ENCODE measurements around the gene SLC24A3.
"Not testable (repeated sequence)": the region's sequence is repeated elsewhere in the genome, so short reads cannot be mapped to it uniquely, and the experiment has no call there.

The SLC24A3 gene

DNA sequence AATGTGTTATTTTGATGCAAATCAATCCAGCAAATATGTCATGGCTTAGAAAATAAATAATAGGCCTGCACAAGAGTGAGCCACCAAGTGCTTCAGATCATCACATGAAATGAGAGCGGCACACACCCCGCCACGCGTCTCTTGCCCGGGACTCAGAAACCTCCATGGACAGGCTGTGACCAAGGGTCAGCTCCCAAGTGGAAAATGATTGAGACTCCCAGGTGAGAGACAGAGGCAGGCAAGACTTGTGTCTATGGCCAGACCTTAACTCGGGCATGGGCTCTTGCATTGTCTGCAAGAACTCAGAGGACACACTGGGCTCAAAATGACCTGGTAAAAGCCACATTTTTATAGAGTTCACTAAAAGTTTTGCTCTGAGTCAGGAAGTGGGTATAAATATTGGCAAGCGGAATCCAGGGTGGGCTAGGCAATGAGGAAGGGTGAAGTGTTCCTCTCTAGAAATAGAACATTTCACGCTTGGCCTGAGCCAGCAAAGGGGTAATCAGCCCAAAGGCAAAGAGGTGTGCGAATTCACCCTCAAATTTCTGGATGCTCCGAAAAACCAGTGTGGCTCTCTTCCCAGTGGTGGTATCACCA is 514.9 kb downstream of the SLC24A3 start:
- no peak for DNase-seq

DNA sequence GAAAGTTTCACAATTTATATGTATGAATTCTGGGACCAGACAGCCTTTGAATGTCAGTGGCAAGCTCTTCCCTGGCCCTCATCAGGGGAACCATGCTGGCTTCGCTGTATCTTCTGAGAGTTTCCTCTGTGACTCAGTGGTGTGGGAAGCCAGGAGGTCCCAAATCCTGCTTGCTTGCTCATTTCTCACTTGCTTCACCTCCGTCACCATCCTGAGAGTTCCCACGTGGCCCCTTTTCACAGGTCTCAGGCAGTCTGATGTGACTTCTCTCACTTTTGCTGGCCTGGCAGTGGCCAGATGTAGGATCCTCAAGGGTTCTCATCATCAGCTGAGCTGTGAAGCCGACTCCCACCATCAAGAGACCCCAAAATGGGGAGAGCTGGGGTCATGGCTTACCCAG is 517.2 kb downstream of the SLC24A3 start:
- DNase-seq, result no peak

DNA sequence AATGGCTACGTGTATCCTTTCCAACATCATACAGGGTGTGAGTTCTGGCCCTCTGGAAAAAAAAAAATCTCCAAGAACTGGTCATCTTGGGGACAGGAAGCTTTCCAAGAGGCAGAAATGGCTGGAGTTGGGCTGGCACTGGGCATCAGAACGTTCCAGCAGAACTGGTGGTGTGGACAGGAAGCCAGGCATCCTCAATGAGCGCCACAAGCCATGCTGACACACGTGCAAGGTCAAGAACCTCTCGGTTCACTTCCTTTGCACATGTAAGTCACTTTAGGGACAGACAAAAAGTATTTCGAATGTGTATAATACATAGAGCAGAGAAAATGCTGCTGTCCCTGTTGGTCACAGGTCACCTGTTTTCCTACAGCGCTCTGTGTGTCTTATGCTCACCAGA is 518.3 kb downstream of the SLC24A3 start:
- DNase-seq, result no peak

DNA sequence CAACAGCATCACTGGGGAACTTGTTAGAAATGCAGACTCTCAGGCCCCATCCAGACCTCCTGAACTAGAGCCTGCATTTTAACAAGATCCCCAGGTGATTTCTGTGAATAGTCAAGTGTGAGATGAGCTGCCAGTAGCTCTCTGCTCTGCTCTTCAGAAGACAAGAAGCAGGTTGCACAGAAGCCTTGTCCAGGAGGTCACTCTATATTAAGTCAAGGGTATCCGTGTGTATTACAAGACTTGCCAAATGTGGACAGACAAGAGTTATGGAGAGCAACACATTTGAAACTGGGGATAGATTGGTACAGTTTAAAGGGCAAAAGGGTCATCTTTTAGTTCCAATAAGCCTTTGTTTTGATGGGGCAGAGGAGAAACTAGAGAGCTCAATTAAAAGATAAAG is 522.4 kb downstream of the SLC24A3 start:
- no peak for DNase-seq

DNA sequence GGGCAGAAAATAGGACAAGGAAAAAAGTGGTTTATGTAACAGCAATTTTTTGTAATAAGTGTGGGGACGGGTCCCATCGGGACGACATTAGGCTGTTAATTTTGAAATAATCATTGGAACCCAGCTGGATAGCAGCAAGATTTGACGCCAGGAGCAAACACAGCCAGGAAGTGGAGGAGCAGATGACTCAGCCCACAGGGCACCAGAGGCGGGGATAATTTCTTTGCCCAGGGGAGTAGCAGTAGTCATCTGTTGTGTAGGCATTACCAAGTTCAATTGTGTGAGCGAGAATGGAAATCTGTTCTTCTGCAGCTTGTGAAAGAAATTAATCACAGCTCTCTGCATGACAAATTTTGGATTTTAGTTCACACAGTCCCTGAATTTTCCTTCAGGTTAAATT is 523.0 kb downstream of the SLC24A3 start:
- no peak for DNase-seq

DNA sequence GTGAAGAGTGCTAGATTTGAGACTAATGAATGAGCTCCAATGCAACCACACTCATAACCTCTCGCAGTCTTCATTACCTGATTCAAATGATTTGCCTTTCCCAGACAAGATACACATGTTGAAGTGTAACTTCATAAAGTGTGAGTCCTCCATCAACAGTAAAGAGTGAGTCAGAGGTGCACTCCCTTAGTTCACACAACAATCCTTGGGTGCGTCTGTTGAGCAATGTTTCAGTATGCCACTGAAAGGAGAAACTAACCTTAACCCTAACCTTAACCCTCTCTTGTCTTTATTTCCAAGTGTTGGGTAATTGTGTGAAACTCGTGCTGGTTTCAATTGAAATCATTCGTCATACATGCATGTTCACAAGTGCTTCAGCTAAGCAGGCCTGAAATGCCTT is 524.6 kb downstream of the SLC24A3 start:
- DNase-seq, result no peak

DNA sequence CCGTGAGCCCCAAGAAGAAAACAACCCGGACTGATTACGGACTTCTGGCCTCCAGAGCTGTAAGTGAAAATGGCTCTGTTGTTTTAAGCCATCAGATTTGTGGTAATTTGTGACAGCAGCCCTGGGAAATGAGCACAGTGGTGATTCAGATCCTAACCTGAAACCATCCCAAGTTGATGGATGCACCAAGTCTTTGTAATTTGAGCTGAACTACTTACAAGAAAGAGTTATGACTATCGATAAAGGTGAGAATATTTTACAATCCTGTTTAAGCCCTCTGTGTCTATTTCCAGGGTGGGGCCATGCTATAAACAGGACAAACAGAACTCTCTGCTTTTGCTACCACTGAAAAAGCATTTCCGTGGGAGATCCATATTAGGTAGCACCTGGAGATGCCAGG is 526.5 kb downstream of the SLC24A3 start:
- DNase-seq, result no peak

DNA sequence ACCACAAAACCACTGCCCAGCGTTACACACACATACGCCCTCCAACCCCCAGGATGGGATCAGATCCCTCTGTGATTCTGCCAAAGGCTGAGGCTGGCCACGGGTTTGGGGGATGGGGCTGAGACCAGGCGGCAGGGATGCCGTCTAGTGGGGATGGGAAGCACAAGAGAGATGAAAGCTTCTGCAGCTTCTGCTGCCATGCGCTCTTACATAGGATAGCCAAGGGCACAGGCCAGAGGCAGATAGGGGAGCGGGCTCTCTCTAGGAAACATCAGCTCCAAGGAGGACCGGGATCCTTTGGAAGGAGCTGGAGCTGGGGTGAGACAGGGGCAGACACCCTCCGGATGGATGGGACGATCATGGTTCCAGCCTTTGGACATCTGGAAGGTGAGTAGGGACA is 526.9 kb downstream of the SLC24A3 start:
- no peak for DNase-seq

DNA sequence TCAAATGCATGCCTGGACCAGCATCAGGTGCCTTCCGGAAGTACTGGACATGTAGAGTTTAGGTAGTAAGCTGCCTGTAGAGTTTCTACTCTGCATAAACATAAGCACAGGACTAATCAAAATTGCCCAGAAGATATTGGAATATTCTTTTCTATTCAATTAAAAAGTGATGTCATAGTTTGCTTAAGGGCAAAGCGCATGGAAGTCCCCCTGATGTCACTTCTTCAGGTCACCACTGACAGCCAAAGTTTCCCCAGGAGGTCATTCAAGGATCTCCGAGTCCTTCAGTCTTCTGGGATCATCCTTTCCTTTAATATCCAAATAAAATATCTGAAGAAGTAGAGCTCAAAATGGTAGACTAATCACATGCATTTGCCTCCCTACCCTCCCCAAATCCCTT is 528.1 kb downstream of the SLC24A3 start:
- no peak for DNase-seq

DNA sequence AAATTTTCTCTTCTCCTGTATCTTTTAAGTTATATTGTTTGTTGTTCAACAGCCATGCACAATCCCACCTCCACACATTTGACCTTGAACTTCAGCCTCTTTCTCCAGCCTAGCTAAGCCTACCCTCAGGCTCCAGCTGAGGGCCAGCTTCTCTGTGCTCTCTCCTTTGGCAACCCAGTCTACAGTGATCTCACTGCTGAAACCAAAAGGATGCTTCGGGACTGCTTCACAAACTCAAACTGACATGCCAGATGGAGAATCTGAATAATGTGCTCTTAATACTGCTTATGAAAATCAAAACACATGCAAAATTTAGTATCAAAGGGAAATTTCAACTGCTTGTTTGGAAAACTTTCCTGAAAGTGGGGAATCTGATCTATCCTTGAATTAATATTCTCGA is 529.5 kb downstream of the SLC24A3 start:
- DNase-seq, result no peak

DNA sequence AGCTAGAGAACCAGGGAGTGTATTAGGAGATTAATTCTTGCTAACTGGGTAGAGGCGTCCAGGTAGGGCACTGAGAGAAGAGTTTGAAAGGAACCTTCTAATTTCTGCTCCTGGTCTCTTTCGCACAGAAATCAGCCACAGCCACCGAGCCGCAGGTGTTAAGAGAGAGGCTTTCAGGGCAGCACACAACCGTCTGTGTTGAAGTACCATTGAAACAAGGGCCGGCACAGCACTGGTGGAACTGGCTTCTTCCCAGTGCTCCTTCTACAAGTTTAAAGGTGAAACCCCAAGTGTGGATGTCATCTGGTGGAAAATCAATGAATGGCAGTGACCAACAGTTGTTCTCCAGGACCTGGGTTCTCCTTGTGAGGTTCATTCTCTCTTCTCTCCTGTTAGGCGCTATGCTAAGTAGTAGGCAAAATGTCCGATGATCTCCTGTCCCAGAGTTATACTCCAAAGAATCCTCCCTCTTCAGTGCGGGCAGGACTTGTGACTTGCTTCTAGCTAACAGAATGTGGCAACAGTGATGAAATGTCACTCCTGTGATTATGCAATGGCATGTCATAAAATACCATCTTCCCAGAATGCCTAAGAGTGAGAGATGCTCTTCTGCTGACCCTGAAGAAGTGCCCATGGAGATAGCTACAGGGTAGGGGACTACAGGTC is 530.7 kb downstream of the SLC24A3 start:
- DNase-seq, result no peak

DNA sequence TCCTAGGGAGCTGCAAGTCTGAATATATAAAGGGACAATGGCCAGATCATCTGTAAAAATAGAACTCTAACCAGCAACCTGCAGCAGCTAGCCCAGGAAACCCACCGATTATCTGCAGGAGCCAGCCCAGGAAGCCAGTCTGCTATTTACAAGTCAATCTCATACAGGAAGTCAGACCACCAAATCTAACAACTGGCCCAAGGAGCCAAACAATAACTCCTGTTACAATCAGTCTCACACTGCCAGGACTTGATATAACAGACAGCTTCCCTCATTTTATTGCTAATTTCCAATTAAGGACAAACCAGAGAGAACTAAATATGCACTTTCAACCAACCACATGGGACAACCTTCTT is 531.2 kb downstream of the SLC24A3 start:
- no peak for DNase-seq

DNA sequence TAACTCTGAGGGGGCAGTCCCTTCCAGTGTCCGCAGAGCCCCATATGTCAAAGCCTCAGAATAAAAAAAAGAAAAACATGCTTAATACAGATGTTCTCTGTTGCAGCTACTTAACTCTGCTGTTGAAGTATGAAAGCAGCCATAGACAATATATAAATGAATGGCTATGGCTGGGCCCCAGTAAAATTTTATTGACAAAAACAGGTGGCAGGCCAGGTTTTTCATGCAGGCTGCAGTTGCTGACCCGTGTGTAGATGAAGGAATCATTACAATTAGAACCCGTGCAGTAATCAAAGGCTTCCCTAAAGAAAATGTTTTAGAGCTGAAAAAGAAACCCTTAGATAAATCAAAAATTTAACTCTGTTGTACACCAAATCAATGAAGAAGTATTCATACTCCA is 532.7 kb downstream of the SLC24A3 start:
- no peak for DNase-seq

DNA sequence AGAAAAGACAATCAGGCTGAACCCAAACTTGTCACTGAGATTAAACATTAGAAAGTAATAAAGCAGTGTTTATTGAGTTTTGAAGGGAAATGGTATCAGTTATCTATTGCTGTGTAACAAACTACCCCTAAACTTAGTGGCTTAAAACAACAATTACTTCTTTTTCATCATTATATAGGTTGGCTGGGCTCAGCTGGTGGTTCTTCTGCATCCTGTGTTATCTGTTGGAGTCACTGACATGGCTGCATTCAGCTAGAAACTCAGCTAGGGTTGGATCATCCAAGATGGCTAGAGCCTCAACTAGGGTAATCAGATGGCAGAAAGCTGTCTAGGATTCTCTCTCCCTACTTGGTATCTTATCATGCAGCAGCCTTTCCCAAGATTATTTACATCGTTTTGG is 533.1 kb downstream of the SLC24A3 start:
- DNase-seq, result no peak

DNA sequence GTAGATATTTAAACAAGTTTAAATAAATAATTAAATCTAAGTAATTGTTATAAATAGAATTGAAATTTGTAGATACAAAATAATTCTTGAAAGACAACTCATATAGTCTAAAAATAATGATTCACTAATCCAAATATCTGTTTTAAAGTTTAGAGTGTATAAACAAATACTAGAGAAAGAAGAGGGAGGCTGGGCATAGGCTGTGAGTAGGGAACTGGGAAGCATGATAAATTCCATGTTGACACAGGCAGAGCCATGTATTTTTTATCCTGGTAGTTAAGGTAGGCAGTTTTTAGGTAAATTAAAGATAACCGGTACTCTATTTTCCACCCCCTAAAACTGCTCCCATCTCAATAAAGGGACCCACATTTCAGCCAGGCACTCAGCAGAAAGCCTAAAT is 534.0 kb downstream of the SLC24A3 start:
- DNase-seq, result no peak

DNA sequence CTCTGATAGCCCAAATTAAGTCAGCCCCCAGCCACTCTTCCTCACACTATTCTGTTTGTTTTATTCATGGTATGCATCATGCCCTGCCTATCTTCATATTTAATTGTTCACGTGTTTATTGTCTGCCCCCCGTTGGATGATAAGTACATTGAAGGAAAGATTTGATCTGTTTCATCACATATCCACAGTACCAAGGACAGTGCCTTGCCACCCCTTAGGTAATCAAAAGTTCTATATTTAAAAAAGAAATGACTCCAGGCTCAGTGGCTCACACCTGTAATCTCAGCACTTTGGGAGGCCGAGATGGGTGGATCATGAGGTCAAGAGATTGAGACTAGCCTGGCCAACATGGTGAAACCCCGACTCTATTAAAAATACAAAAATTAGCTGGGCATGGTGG is 535.5 kb downstream of the SLC24A3 start:
- no peak for DNase-seq

DNA sequence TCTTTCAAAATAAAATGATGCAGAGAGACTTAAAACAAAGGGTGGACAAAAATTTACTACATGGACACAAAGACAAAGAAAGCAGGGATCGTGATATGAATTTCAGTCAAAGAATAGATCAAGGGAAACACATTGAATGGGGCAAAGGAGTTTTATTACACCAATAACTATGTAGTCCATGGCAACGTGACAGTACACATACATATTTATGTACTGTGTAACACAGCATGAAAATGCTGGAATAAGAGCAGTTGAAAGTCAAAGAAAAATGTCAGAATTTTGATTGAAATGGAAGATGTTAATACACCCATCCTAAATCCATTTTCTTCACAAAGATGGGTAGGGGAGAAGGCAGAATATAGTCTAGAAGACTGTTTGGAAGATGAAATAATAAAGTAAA is 536.2 kb downstream of the SLC24A3 start:
- no peak for DNase-seq

DNA sequence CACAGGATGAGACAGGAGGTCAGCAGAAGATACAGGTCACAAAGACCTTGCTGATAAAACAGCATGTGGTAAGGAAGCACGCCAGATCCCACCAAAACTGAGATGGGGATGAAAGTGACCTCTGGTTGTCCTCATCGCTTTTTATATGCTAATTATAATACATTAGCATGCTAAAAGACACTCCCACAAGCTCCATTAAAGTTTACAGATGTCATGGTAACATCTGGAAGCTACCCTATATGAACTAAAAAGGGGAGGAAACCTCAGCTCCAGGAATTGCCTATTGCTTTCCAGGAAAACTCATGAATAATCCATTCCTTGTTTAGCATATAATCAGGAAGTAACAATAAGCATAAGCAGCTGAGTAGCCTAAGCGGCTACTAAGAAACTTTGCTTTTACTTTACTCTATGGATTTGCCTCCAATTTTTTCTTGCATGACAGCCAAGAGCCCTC is 537.2 kb downstream of the SLC24A3 start:
- DNase-seq, result no peak

DNA sequence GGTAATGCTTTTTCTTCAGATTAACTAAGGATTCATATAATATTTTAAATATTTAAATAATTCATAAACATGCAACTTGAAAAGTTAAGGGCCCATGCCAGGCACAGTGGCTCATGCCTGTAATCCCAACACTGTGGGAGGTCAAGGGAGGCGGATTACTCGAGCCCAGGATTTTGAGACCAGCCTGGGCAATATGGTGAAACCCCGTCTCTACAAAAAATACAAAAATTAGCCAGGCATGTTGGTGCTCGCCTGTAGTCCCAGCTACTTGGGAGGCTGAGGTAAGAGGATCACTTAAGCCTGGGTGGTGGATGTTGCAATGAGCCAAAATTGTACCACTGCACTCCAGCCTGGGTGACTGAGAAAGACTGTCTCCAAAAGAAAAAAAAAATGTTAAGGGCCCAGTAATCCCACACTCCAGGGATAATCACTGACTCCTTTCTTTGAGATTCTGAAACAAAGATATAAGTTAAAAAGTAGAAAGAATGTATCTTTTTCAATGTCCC is 537.7 kb downstream of the SLC24A3 start:
- no peak for DNase-seq

DNA sequence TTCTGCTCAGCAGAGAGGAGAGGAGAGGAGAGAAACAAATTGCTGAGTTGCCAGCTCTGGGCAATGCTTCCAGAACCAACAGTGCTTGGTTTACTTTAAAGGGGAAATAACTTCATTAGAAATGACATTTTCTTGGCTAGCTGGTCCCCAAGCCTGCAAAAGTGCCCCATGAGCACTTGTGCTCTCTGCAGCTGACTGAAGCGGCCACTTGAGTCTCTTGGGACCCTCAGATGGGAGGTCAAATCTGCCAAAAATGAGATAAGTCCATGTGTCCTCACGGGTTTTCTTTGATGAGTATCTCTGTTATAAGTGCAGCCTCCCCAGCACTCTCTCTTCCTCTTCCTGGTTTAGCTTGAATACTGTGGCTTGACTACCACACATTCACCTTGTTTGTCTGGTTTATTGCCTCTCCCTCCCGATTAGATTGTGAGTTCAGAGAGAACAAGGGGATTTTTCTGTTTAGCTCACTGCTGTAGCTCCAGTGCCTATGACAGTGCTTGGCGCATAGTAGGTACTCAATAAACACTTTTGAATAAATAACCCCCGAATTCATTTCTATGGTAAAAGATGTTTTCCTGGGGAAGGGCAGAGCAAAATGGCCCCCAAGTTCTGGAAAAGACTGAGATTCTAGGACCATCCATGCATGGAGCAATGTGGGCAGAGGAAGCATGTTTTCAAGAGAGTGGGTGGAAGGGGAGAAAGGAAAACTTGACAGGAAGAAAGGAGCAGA is 538.6 kb downstream of the SLC24A3 start:
- no peak for DNase-seq

DNA sequence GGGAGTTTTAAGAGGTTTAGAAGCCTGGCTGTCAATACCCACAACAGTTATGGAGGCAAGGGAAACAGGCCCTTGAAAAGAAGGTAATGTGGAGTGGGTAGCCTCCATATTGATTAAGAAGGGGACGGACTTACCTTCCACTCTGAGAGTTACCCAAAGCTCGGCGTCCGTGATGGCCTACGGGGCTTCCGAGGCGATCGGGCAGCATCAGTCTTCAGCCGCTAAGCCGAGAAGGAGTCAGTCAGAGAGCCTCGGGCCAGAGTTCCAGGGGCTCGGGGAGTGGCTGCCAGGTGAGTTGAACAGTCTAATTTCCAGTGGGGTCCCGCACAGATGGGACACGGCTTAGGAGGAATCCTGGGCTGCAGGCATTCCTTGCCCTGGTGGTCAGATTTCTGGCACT is 541.8 kb downstream of the SLC24A3 start:
- DNase-seq, result not testable (repeated sequence)

DNA sequence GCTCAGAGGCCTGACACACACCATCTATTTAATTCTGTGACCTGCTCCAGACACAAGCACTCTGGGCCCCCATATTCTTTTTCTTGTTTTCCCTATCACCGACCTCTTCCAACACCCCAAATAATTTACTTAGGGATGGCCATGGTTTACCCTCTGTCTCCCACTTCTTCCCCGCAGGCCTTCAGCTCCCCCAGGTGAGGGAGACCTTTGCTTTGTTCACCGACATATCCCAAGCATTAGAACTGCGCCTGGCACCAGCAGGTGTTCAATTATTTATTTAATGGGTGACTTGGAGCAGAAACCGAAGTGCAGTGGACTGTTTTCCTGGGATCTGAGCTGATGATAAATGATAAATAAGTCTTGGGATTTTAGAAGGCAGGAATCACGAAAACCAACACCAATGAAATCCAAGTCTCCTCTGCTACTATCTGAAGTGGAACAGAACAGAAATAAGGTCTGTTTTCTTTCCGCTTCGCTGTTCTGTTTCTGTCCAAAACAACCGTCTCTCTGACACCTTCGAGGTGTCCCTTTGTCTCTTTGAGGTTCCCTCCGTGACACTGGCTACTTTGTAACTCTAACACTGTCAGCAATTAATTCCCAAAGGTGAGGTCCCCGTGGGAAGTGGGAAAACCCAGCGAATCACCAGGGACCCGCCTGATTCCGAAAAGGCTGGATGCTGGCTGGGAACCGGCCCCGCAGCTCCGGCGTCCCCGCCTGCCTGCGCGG is 544.5 kb downstream of the SLC24A3 start:
- no peak for DNase-seq

DNA sequence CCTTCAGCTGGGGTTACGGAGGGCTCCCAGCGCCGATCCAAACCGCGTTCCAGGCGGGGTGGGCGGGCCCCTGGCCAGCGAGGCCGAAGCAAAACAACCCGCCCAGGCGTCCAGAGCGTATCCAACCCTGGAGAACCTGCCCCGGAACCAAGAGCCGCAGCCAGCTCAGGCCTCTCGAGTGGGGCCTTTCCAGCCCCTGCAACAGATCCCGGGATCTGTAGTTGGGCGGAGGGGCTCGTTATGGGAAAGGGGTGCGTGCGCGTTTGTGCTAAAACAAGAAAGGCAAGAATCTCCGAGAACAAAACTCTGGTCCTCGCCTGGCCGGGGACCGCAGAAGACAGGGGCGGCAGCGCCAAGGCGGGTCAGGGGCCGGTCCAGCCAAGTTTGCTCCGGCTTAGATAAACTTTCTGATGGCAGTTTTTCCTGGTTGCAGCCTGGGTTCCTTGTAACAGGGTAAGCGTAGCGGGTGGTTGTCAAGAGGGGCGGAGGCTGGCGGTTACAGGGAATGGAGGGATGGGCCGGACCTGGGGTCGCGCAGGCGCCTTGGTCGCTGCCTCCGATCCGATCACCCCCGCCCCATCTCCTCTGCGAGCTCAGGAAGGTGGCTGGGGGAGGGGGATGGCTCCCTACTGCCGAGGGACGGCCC is 545.2 kb downstream of the SLC24A3 start:
- no peak for DNase-seq
